ENCODE data around the gene LRRC14B.

Gene LRRC14B

DNA sequence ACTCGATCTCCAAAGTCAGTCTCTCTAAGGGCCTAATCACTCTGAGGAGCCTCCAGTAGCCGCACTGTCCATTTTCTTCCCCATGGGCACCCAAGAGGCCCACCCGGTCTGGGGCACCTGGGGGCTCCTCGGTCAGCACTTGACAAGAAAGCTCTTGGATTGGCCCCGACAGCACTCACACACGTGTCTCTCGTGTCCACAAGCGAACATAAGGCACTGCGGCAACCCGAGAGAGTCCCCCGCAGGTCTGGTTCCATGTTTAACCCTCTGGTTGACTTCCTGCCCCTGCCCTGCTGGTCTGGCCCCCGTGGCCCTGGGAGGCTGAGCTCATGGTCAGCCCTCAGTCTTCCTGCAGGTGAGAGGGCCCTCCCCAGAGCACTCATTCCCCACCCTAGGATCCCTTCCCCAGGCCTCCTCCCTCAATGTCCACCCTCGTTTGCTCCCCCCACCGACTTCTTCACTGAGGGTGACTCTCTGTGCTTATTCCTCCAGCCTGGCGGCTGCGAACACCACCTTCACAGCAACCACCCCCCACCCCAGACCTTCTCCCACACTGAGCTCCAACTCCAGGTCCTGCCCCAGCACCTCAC lies 16.3 kb upstream of the LRRC14B start:
- no peak for DNase-seq (ENCODE audit: low spot score)

DNA sequence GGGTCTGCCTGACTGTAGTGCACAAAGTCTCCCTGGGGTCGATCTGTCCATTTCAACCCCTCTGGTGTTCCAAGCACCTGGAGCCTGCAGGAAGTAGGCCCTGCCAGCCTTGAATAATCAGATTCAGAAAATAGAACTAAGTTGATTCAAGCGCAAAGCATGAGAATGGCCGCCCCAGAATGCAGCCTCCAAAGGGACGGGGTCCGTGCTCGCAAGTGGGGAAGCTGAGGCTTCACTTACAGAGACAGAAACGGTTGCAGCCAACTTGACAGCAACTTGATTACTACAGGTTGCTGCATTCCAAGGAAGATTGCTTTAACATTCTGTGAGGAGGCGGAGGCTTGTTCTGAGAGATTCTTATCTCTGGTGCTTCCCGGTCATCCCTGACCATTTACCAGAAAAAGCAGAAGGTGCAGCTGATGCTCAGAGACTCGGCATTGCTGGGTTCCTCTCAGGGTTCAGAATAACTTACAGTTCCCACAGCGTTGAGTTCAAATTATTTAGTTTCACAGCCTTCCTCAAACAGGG lies 14.9 kb upstream of the LRRC14B start:
- no peak for DNase-seq (ENCODE audit: low spot score)

DNA sequence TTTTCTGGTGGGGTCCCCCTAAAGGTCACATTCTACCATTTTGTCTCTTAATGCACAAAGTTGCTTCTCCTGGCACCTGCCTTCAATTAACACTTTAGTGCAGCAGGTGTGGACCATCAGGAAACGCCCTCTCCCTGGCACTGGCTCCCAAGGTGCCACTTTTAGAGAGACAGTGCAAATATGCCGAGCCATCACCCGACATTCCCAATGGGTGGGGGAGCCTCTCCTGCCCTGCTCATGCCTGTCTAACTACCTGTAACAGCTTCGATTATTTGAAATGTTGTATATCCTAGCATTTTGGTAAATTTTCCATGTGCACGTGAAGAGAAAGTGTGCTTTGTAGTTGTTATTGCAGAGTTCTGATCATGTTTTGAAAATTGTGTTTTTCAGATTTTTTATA lies 13.2 kb upstream of the LRRC14B start:
- DNase-seq (ENCODE audit: low spot score), result no peak

- no peak for DNase-seq (ENCODE audit: low spot score)
These were observed 11.9 kb upstream of the LRRC14B start for GRCh38 chr5:179401-179800.

DNA sequence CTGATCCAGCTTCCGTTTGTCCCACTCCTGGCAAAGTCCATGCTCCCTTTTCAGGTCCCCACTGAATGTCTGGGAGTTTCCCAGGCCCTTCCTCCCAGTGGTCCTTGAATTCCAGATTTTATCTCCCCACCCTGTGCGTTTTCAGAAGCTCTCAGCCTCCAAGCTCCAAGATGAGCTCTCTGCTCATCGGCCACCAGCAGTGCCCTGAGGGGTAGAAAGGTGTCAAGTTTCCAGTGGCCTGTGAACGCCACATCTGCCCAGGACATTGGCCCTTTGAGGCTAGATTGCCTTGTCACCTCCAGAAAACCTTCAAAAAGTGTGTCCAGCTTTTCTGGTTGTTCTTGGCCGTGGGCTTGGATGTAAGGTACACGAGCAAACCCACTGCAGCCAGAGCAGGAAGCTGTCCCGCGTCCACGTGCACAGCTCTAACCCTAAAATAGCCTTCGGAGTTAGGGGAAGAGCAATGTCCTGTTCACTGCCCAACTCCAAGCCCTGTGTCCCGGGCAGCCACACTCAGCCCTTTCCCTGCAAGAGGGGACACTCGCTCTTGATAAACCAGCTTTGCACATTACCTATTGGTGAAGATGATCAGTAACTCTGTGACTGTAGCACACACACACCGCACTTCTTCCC lies 10.9 kb upstream of the LRRC14B start:
- DNase-seq (ENCODE audit: low spot score), result no peak

- no peak for DNase-seq (ENCODE audit: low spot score)
These were observed 10.1 kb upstream of the LRRC14B start for GRCh38 chr5:181160-181559.

GRCh38 chr5:181566-181965 lies 9.7 kb upstream of the LRRC14B start:
- no peak for DNase-seq (ENCODE audit: low spot score)

DNA sequence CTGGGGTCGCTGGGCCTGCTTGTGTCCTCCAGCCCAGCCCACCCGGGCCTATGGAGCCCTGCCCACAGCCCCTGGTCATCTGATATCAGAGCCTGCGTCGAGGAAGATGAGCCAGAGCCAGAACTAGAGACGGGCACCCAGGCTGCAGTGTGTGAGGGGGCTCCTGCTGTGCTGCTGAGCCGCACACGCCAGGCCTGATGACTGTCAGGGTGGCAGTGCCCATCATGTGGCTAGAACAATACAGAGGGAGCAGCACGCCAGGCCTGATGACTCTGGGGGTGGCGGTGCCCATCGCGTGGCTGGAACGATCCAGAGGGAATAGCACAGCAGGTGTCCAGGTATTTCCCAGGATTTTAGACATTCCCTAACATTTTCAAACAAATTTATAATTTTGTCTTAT lies 9.2 kb upstream of the LRRC14B start:
- no peak for DNase-seq (ENCODE audit: low spot score)

GRCh38 chr5:184471-184870 lies 6.8 kb upstream of the LRRC14B start:
- no peak for DNase-seq (ENCODE audit: low spot score)

- no peak for DNase-seq (ENCODE audit: low spot score)
These were observed 5.9 kb upstream of the LRRC14B start for GRCh38 chr5:185095-186070.

GRCh38 chr5:186091-187041 lies 4.9 kb upstream of the LRRC14B start:
- no peak for DNase-seq (ENCODE audit: low spot score)

- no peak for DNase-seq (ENCODE audit: low spot score)
These were observed 4.3 kb upstream of the LRRC14B start for GRCh38 chr5:187042-187431.

DNA sequence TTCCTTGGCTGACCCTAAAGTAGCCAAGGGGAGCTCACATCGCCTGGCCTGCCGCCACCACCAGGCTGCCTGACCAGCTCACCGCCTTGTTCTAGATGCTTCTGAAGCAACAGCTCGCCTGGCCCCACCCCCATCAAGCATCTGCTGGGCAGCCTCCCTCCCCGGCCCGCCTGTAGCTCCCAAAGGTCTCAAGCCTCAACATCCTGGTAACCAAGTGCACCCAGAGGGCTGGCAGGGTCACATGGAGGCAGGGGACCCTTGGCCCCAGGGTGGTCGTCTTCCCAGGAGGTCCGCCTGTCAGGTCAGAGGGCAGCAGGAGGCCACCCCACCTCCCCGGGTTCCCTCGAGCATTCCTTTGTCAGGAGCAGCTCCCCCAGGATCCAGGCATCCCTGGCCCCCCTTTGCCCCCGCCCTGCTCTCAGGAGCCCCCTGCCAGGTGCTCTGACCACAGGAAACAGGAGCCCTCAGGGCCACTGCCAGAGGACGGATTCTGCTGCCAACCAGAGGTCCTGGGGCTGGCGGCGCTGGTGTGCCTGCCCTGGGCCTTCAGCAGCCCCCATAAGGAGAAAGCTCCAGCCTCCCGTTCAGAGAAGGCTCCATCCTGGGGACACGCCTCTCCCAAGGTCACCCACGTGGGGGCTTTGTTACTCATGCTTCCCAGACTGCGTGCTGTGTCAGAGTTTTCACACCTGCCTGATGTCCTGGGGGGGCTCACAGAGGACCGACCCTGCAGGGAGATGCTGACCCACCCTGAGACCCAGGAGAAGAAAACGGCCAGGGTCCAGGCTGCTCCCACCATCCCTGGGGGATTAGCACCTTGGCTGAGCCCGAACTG lies 3.5 kb upstream of the LRRC14B start:
- no peak for DNase-seq (ENCODE audit: low spot score)

DNA sequence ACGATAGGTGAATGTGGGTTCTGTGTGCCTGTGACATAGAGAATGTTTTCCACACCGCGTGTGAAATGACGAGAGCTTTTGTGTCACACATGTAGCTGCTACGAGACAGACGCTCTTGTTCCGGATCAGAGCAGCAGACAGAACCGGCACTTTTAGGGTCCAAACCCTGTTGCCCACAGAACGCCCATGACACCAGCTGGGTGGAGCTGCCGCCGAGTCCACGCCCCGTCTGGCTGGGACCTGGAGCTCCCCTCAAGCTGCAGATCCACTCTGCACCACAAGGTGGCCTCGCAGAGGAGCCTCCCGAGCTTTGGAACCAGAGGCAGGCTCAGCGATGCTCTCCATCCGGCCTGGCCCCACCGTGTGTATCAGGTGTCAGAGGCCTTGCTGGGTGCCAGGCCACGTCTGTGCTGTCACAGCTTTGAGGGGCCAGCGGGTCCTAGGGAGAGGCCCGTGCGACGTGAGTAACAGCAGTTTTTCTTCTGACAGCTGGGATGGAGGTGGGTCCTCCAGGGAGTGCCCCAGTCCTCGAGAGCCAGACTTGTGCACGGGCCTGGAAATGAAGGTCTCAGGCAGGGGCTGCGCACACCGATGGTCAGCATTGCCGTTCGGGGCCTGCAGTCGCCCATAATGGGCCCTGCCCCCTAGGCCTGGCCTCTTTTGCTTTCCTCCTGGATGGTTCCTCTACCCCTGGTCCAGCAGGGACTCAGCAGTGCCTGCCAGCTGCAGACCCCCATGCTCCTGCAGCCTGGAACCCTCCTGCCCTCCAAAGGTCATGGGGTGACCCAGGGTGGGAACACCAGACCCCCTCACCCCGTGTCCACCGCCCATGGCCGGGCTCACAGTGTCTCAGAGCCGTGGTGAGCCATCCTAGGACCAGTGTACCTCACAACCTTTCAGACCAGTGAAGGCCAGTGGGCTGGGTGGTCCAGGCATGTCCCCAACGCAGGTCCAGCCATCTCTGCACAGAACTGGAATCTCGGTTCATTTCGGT lies 2.5 kb upstream of the LRRC14B start:
- DNase-seq (ENCODE audit: low spot score), result peak; percentile 99

DNA sequence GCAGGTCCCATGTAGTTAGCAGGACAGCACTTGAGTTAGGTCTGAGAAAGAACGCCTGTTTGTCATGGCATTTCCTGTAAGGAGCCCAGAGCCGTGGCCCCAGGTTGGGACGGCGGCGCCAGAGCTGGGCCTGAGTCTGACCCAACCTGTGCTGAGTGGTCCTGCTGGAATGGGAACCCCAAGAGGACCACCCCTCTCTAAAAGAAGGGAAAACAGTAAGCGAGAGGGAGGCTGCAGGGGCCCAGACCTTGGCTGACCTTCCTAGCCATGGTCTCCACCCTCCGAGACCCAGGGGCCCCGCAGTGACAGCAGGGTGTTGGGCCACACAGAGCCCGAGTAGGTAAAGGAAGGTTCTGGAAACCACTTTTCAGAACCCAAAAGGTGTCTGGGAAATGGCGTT lies 1.8 kb upstream of the LRRC14B start:
- no peak for DNase-seq (ENCODE audit: low spot score)

DNA sequence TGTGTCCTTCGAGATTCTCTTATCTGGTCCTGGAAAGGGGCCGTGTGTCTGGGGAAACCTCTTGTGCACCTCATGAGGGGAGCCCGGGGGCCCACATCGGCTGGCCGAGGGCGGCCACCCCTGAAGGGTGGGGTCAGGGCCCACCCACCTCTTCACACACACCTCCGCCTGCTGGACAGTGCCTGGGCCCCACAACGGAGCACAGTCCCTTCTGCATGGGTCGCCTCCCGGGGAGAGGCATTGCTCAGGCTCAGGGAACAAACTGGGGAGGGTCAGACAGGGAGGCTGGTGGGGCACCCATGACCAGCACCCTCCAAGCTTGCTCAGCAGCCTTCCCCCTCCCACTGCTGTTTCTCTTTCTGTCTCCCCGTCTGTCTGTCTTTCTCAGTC lies 1.3 kb upstream of the LRRC14B start:
- no peak for DNase-seq (ENCODE audit: low spot score)

GRCh38 chr5:190366-191035 lies 794 bp upstream of the LRRC14B start:
- DNase-seq (ENCODE audit: low spot score), result peak; percentile 62

DNA sequence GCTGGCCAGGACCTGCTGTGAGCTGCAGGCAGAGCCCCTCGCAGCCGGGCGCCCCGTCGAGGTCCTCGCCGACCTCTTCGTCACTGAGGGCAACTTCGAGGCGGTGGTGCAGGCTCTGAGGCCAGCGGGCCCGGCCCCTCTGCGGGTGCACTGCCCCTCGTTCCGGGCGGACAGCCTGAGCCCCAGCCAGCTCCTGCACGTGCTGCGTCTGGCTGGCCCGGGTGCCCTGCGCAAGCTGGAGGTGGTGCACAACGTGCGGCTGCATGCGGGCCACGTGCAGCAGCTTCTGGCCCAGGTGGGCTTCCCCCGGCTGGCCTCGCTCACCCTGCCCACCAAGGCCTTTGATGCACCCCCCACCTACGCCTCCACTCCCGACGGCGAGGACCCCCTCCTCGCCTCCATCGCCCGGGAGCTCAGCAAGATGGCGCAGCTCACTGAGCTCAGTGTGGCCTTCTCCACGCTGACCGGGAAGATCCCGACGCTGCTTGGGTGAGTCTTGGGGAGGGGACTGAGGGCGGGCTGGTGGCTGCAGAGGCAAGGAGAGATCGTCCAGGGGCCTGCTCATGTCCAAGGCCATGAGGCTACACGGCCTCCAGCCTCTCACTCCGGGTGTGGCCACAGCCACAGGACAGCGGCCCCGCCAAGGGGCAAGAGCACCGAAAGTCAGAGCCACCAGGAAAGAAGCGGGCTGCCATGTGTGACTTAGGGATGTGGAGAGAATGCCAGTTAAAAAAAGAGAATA lies 825 bp downstream of the LRRC14B start:
- no peak for DNase-seq (ENCODE audit: low spot score)

GRCh38 chr5:192691-192969 lies 1.3 kb downstream of the LRRC14B start:
- DNase-seq (ENCODE audit: low spot score), result peak; percentile 34

All from NAMALWA (cell line).